Stomach (tissue), 9 donors: Measurements from ENCODE around the gene FARS2. TPM values are rescaled to one million over a fixed set of nuclear protein-coding genes. Genes with fewer than 3 reads are reported as not detected.

Experiments used
- DNase-seq, 2 donors: peaks; one replicate each; pipeline versions ENCODE4 v3.0.0 to v3.0.0-alpha.2; 2013 to 2019
- H3K27ac ChIP-seq, 5 donors: fragments of 200-600 bp in 4 of 5; sonication (generic) in 4 of 5; one replicate each; pipeline ENCODE4 v1.5.1; 2013 to 2019; ENCODE audit warnings: mild to moderate bottlenecking in 1 of 5, moderate library complexity in 1 of 5
- H3K27me3 ChIP-seq, 3 donors: fragments of 200-600 bp; sonication (generic); one replicate each; pipeline ENCODE4 v1.5.1; 2017 to 2019; ENCODE audit warnings: mixed run types in 1 of 3
- H3K36me3 ChIP-seq, 4 donors: fragments of 200-600 bp; sonication (generic); 1 replicate in 3 of 4; 2 replicates in 1 of 4; pipeline ENCODE4 v1.5.1; 2016 to 2019
- H3K4me1 ChIP-seq, 4 donors: fragments of 200-600 bp; sonication (generic); one replicate each; pipeline ENCODE4 v1.5.1; 2016 to 2019
- H3K4me3 ChIP-seq, 4 donors: fragments of 200-600 bp; sonication (generic) in 3 of 4; one replicate each; pipeline ENCODE4 v1.5.1; 2016 to 2019; ENCODE audit warnings: mild to moderate bottlenecking in 1 of 4
- H3K9me3 ChIP-seq, 4 donors: fragments of 200-600 bp; sonication (generic); one replicate each; pipeline ENCODE4 v1.5.1; 2016 to 2019
- EP300 ChIP-seq: sonication (generic); formaldehyde crosslinking; IDR thresholded peaks from one replicate; pipeline ENCODE4 v1.6.1; 2017; ENCODE audit warnings: antibody characterized with exemption
- POLR2A ChIP-seq, 4 donors: fragments of 450-650 bp; IDR thresholded peaks; one replicate each; pipeline ENCODE4 v1.6.1; 2016; ENCODE audit warnings: antibody characterized with exemption in 4 of 4, control low read depth in 2 of 4, mild to moderate bottlenecking in 1 of 4, moderate library complexity in 1 of 4
- POLR2AphosphoS5 ChIP-seq, 3 donors: sonication (generic); formaldehyde crosslinking; IDR thresholded peaks; one replicate each; pipeline ENCODE4 v1.6.1; 2016; ENCODE audit warnings: antibody characterized with exemption in 3 of 3
- WGBS, 5 donors: extraction: QIAGEN DNeasy Blood & Tissue Kit in 3 of 5; methylation state at CpG; one replicate each; pipeline versions ENCODE4 v1.1.5 to v1.1.7; 2013 to 2018; 5-methylcytosine and 5-hydroxymethylcytosine counted together
- intact Hi-C: fragments of 100-400 bp; cut with DNase I; formaldehyde crosslinking; loops from one replicate; pipeline ENCODE4 v1.15.1; 2023; ENCODE audit warnings: low total_unique reads
- polyA plus RNA-seq, 3 donors: library from polyadenylated mRNA; stranded (reverse); fragments of 200-250 nt; gene quantifications; one replicate each; pipeline ENCODE4 v1.2.3, GENCODE V29; 2013
- total RNA-seq, 5 donors: library from RNA; depleted of rRNA; stranded (reverse); fragments of >200 nt; gene quantifications; one replicate each; pipeline versions ENCODE4 v1.1.0 to v1.2.3, GENCODE V29; 2014 to 2016
- TF ChIP-seq, protein P1 (sequence below), 7 experiments: fragments of 450-650 bp in 4 of 7; fragments of 200-600 bp in 3 of 7; sonication (generic) in 3 of 7; IDR thresholded peaks; one replicate each; pipeline ENCODE4 v1.5.1; 2016 to 2019; ENCODE audit warnings: antibody characterized with exemption in 7 of 7, control low read depth in 2 of 7, mild to moderate bottlenecking in 1 of 7
- donor health status: healthy with polysubstance abuse.
- donor health status: Bipolar disorder and iron deficiency.
- donor health status: healthy.

Gene FARS2
- total and polyA plus RNA-seq, 8 donors, result 3.8 to 47.8 (median 15.9) TPM

DNA sequence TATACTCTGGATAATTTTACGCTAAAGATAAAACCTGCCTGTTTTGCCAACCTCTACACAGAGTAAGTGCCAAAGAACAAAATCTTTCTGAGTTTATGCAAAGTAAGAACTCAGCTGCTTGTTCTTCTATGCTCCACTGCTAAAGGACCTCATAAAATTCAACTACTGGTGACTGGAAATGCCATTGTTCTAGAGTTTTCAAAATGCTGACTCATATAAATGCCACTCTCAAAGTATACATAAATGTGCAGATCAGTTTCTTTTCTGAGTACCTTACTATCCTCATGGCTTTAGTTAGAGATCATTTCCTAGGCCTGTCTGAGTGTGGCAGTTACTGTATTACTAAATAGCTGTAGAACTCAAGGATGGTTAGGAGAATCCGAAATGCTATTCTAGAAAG lies 46.2 kb upstream of the FARS2 start:
- no peak for TF ChIP-seq EP300
- no peak for TF ChIP-seq POLR2A (IDR thresholded peaks at IDR 0.05)
- TF ChIP-seq, protein P1, sequence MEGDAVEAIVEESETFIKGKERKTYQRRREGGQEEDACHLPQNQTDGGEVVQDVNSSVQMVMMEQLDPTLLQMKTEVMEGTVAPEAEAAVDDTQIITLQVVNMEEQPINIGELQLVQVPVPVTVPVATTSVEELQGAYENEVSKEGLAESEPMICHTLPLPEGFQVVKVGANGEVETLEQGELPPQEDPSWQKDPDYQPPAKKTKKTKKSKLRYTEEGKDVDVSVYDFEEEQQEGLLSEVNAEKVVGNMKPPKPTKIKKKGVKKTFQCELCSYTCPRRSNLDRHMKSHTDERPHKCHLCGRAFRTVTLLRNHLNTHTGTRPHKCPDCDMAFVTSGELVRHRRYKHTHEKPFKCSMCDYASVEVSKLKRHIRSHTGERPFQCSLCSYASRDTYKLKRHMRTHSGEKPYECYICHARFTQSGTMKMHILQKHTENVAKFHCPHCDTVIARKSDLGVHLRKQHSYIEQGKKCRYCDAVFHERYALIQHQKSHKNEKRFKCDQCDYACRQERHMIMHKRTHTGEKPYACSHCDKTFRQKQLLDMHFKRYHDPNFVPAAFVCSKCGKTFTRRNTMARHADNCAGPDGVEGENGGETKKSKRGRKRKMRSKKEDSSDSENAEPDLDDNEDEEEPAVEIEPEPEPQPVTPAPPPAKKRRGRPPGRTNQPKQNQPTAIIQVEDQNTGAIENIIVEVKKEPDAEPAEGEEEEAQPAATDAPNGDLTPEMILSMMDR (IDR thresholded peaks at IDR 0.05), result no peak
- TF ChIP-seq POLR2AphosphoS5 (IDR thresholded peaks at IDR 0.05), result no peak
- no peaks in the 10 kb centered on the region for H3K4me1 ChIP-seq
- intact Hi-C loops, result no loop called here
- no peak for DNase-seq
- no peak overlapping the region for H3K4me3 ChIP-seq
- no peaks in the 10 kb centered on the region for H3K9me3 ChIP-seq
- peaks cover 3 to 36% (median 18%) of the 10 kb centered on the region in 4 donors for H3K36me3 ChIP-seq
- H3K27ac ChIP-seq, result no peak overlapping the region
- no peaks in the 10 kb centered on the region for H3K27me3 ChIP-seq
- WGBS, 5 donors, result 81 to 95% (median 92%) methylated on average over 2 of the region's 2 CpGs

DNA sequence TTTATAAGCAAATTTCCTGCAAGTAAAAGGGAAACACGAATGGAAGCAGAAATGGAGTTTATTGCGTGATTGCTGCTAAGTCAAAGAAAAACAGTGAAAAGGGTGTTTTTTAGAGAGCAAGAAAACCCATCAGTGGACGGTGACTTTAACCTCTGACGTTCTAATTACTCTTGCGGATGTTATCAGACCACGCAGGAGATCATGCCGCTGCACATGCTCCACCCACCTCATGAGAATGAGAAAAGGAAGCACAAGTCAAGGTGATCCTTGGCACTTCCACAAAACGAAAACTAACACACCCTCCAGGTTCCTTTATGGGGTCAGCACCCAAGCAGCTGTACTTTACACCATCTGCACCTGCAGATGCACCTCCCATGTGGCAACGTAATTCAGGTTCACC lies 45.5 kb upstream of the FARS2 start:
- no peak for DNase-seq
- no peak overlapping the region for H3K27ac ChIP-seq
- intact Hi-C loops, result no loop called here
- no peaks in the 10 kb centered on the region for H3K4me1 ChIP-seq
- TF ChIP-seq POLR2AphosphoS5 (IDR thresholded peaks at IDR 0.05) (no peak), POLR2A (IDR thresholded peaks at IDR 0.05) (no peak), EP300 (no peak)
- TF ChIP-seq, protein P1 (IDR thresholded peaks at IDR 0.05), result no peak
- H3K36me3 ChIP-seq, result peaks cover 3 to 36% (median 18%) of the 10 kb centered on the region in 4 donors
- no peaks in the 10 kb centered on the region for H3K27me3 ChIP-seq
- 78 to 83% (median 81%) methylated on average over 9 of the region's 9 CpGs for WGBS, 5 donors
- H3K9me3 ChIP-seq, result no peaks in the 10 kb centered on the region
- H3K4me3 ChIP-seq, result no peak overlapping the region

DNA sequence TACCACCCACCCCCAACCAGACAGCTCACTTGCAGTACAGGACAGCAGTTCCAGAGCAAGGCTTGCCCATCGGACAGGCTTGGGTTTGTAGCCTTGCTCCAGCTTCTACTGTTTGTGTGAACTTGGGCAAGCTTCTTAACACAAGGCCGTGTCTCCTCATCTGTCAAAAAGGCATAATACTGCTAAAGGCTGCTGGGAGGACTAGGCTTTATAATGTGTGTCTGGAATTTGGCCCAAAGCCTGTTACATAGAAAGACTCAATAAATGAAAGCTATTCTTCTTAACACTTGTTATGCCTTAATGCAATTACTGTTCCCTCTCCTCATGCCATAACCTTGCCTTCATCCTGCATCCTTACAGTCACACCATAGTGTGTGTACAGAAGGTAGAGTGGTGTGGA lies 44.0 kb upstream of the FARS2 start:
- TF ChIP-seq POLR2A (IDR thresholded peaks at IDR 0.05) (no peak), EP300 (no peak), POLR2AphosphoS5 (IDR thresholded peaks at IDR 0.05) (no peak)
- TF ChIP-seq, protein P1 (IDR thresholded peaks at IDR 0.05), result no peak
- 72 to 87% (median 76%) methylated on average over 2 of the region's 2 CpGs for WGBS, 5 donors
- H3K27ac ChIP-seq, result no peak overlapping the region
- H3K4me1 ChIP-seq, result no peaks in the 10 kb centered on the region
- DNase-seq, result no peak
- no peaks in the 10 kb centered on the region for H3K27me3 ChIP-seq
- no peaks in the 10 kb centered on the region for H3K9me3 ChIP-seq
- intact Hi-C loops, result no loop called here
- H3K4me3 ChIP-seq, result no peak overlapping the region
- peaks cover 3 to 36% (median 18%) of the 10 kb centered on the region in 4 donors for H3K36me3 ChIP-seq

DNA sequence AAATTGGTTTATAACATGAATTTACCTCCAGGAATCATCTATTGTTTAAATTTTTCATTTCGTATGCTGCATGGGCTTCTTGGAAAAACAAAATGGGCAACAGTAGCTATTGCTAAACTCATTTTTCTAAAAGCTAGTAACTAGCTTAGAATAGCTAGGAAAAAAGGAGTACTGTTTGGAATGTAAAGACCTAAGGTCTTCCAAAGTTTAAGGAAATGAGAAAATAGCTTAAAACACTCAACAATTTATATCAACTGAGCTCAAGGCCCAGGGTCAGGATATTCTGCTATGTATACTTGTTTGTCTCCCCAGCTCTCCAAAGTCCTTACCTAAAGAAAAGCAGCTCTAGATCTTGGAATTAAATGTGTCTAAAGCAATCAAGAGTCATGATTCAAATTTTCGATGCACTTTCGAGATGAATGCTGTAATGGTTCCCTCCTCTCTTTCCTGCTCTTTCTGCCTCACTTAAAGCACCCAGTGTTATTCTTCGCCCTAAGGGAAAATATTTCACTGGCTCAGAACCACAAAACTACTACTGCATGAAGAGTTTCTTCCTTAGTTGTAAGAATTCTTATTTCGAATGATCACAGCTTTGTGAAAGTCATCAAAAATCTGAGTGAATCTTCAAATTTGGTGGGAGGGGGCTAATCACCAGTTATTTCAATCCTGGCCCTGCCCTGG lies 42.2 kb upstream of the FARS2 start:
- peak in 1 of 2 donors; percentile 25 for DNase-seq
- WGBS, 5 donors, result 81 to 90% (median 85%) methylated on average over 5 of the region's 5 CpGs
- peaks cover 0 to 25% (median 15%) of the 10 kb centered on the region in 4 donors for H3K36me3 ChIP-seq
- no peaks in the 10 kb centered on the region for H3K4me1 ChIP-seq
- no peak for TF ChIP-seq EP300
- TF ChIP-seq, protein P1 (IDR thresholded peaks at IDR 0.05), result no peak
- H3K27ac ChIP-seq, result no peak overlapping the region
- H3K9me3 ChIP-seq, result no peaks in the 10 kb centered on the region
- no peaks in the 10 kb centered on the region for H3K27me3 ChIP-seq
- intact Hi-C loops, result no loop called here
- H3K4me3 ChIP-seq, result no peak overlapping the region
